Psoas muscle (tissue), 8 donors: ENCODE data around the gene WDR17. TPM values are rescaled to one million over a fixed set of nuclear protein-coding genes. Genes with fewer than 3 reads are reported as not detected.

Experiments
- ATAC-seq, 4 donors: fragments of 200-7000 bp; cut with Tn5 transposase; one replicate each; pipeline ENCODE4 v1.9.1; 2020; ENCODE audit warnings: moderate library complexity in 3 of 4, mild to moderate bottlenecking in 2 of 4
- DNase-seq, 2 donors: peaks; one replicate each; pipeline ENCODE4 v3.0.0-alpha.2; 2020
- H3K27ac ChIP-seq: fragments of 200-600 bp; one replicate; pipeline ENCODE4 v1.8.0; 2022
- H3K27me3 ChIP-seq, 3 donors: fragments of 200-600 bp in 1 of 3; one replicate each; pipeline versions ENCODE4 v1.6.1 to v1.8.0; 2013 to 2022; ENCODE audit warnings: low read length in 2 of 3, mild to moderate bottlenecking in 2 of 3, moderate library complexity in 1 of 3; ENCODE audit not compliant: insufficient read depth in 3 of 3
- H3K36me3 ChIP-seq, 2 donors: fragments of 200-600 bp in 1 of 2; one replicate each; pipeline versions ENCODE4 v1.6.1 to v1.8.0; 2013 to 2022; ENCODE audit warnings: low read depth in 1 of 2, mild to moderate bottlenecking in 1 of 2, moderate library complexity in 1 of 2; ENCODE audit not compliant: insufficient read depth in 1 of 2
- H3K4me1 ChIP-seq: fragments of 200-600 bp; one replicate; pipeline ENCODE4 v1.8.0; 2022
- H3K4me3 ChIP-seq: fragments of 200-600 bp; one replicate; pipeline ENCODE4 v1.8.0; 2022; ENCODE audit warnings: mild to moderate bottlenecking
- H3K9me3 ChIP-seq: fragments of 200-600 bp; one replicate; pipeline ENCODE4 v1.8.0; 2022
- WGBS, 3 donors: extraction: QIAGEN DNeasy Blood & Tissue Kit; methylation state at CpG; one replicate each; pipeline versions ENCODE4 v1.1.6 to v1.1.7; 2013; 5-methylcytosine and 5-hydroxymethylcytosine counted together
- intact Hi-C, 2 donors: fragments of 100-400 bp; cut with DNase I; formaldehyde crosslinking; loops; one replicate each; pipeline versions ENCODE4 v1.11.0 to v1.14.2; 2022
- polyA plus RNA-seq, 3 donors: library from polyadenylated mRNA; stranded (reverse); fragments of 200-250 nt; gene quantifications; one replicate each; pipeline ENCODE4 v1.2.3, GENCODE V29; 2013
- total RNA-seq, 4 donors: library from RNA; stranded (reverse); fragmentation: NEBNext Ultra II Directional in 2 of 4; extraction: Animal tissue kit (Norgen Biotek cat#: 25700) in 2 of 4; gene quantifications; one replicate each; pipeline versions ENCODE4 v1.2.1 to v1.2.4, GENCODE V29; 2021 to 2023
- TF ChIP-seq, protein P1 (sequence below): fragments of 200-600 bp; IDR thresholded peaks from one replicate; pipeline ENCODE4 v1.8.0; 2022; ENCODE audit warnings: antibody characterized with exemption
- donor health status: healthy with polysubstance abuse.
- donor health status: DM: no; HTN: no; CAD: no; lungs with moderate emphysema.
- donor health status: Bipolar disorder and iron deficiency.
- donor health status: healthy.
- donor health status: DM: yes; HTN: yes; CAD: no.
- donor health status: DM: no; HTN: no; CAD: no.
- donor health status: DM: no; HTN: no; CAD: no.
- donor health status: DM: yes; HTN: yes; CAD: no.

WDR17 gene
- total and polyA plus RNA-seq, 7 donors: 0.08 to 0.75 (median 0.46) TPM

DNA sequence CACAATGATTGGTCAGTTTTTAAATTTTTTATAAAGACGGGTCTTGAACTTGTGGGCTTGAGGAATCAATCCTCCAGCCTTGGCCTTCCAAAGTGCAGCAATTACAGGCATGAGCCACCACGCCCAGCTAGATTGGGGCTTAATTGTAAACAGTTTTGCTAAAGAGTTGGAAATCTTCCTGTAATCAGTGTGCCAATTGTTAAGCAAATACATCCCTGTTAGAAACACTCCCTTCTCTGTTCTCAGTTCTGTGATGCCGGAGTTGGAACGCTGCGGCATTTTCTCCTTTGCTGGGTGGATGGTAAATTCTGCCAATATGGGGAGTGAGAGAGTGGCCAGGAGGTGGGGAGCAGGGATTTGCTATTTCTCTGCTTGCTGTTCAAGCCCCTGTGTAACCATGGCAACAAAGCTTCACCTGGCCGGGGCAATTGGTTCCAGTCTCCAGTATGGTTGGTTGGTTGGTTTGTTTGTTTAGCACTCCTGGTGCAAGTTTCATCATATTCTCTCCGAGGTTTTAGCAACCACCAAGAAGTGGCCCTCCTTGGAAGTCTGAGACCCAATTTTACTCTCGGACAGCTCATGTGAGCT, 132.8 kb downstream of the WDR17 start:
- Histone ChIP-seq H3K4me1 (peaks cover 3% of the 10 kb centered on the region), H3K27me3 (no peaks in the 10 kb centered on the region), H3K27ac (no peak overlapping the region), H3K9me3 (no peaks in the 10 kb centered on the region), H3K4me3 (no peak overlapping the region), H3K36me3 (no peaks in the 10 kb centered on the region)
- 72 to 82% (median 79%) methylated on average over 8 of the region's 8 CpGs for WGBS, 3 donors
- TF ChIP-seq, protein P1, sequence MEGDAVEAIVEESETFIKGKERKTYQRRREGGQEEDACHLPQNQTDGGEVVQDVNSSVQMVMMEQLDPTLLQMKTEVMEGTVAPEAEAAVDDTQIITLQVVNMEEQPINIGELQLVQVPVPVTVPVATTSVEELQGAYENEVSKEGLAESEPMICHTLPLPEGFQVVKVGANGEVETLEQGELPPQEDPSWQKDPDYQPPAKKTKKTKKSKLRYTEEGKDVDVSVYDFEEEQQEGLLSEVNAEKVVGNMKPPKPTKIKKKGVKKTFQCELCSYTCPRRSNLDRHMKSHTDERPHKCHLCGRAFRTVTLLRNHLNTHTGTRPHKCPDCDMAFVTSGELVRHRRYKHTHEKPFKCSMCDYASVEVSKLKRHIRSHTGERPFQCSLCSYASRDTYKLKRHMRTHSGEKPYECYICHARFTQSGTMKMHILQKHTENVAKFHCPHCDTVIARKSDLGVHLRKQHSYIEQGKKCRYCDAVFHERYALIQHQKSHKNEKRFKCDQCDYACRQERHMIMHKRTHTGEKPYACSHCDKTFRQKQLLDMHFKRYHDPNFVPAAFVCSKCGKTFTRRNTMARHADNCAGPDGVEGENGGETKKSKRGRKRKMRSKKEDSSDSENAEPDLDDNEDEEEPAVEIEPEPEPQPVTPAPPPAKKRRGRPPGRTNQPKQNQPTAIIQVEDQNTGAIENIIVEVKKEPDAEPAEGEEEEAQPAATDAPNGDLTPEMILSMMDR: no peak
- no peak for ATAC-seq
- intact Hi-C loops: loop anchor here in 1 of 2 donors (5.0 kb wide), 1 partner anchor 119 kb away; the partner anchor contains the start of gene SPCS3
- no peak for DNase-seq

DNA sequence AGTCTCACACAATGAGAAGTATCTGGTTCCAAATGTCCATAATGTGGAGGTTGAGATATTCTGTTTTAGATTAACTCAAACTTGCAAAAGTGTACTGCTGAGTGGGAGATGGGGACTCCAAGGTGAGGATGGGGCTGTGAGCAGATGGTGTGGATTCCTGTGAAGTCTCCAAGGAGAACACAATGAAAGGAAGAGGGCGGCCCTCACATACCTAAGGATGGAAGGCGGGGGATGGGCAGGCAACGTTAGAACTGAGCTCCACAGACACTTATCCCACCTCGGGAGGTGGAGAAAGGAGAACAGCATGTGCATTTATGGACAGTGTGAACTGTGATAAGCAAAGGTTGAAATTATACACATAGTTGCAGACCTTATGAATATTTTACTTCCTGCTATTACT, 139.7 kb downstream of the WDR17 start:
- TF ChIP-seq, protein P1: no peak
- Histone ChIP-seq H3K27ac (no peak overlapping the region), H3K4me1 (no peaks in the 10 kb centered on the region), H3K36me3 (no peaks in the 10 kb centered on the region), H3K4me3 (no peak overlapping the region), H3K27me3 (no peaks in the 10 kb centered on the region), H3K9me3 (no peaks in the 10 kb centered on the region)
- 57 to 77% (median 68%) methylated on average over 4 of the region's 4 CpGs for WGBS, 3 donors
- intact Hi-C loops: no loop called here
- ATAC-seq (no peak), DNase-seq (no peak)

GRCh38 chr4:176207839-176208238, 142.2 kb downstream of the WDR17 start:
- Histone ChIP-seq H3K36me3 (no peaks in the 10 kb centered on the region), H3K27me3 (no peaks in the 10 kb centered on the region), H3K4me1 (no peaks in the 10 kb centered on the region), H3K9me3 (no peaks in the 10 kb centered on the region), H3K27ac (no peak overlapping the region), H3K4me3 (no peak overlapping the region)
- WGBS, 3 donors: 84 to 94% (median 93%) methylated on average over 5 of the region's 5 CpGs
- intact Hi-C loops: no loop called here
- ATAC-seq (no peak), DNase-seq (no peak)
- TF ChIP-seq, protein P1: no peak

GRCh38 chr4:176209535-176209934, 143.9 kb downstream of the WDR17 start:
- intact Hi-C loops: no loop called here
- H3K4me1 ChIP-seq: no peaks in the 10 kb centered on the region

More at GRCh38 chr4:176209535-176209934, 143.9 kb downstream of the WDR17 start:
- Histone ChIP-seq H3K36me3 (peaks cover 0 to 11% of the 10 kb centered on the region in 2 donors), H3K27ac (peak overlapping the region; percentile 39), H3K27me3 (no peaks in the 10 kb centered on the region), H3K9me3 (no peaks in the 10 kb centered on the region), H3K4me3 (no peak overlapping the region)
- TF ChIP-seq, protein P1: no peak
- peak; percentile 20 to 33 (median 26) for ATAC-seq
- no peak for DNase-seq
- 67 to 83% (median 68%) methylated on average over 4 of the region's 4 CpGs for WGBS, 3 donors
